GM10266 (cell line): ENCODE results near the gene ETS1.

Source experiments
- DNase-seq: peaks from one replicate; pipeline ENCODE4 v3.0.0; 2012; ENCODE audit errors: extremely low spot score
- CTCF ChIP-seq: IDR thresholded peaks from 2 replicates; pipeline ENCODE4 v1.5.1; 2012; ENCODE audit warnings: mild to moderate bottlenecking, low read depth; ENCODE audit not compliant: control insufficient read depth, insufficient read depth; ENCODE audit errors: missing control alignments

The ETS1 gene

GRCh38 chr11:128468111-128468510 lies 119.2 kb downstream of the ETS1 start:
- no peak for TF ChIP-seq CTCF
- no peak for DNase-seq

GRCh38 chr11:128467610-128468041 lies 119.7 kb downstream of the ETS1 start:
- DNase-seq: no peak
- TF ChIP-seq CTCF: no peak

GRCh38 chr11:128467041-128467440 lies 120.3 kb downstream of the ETS1 start:
- TF ChIP-seq CTCF: no peak
- no peak for DNase-seq

- no peak for DNase-seq
- no peak for TF ChIP-seq CTCF
These were observed 121.2 kb downstream of the ETS1 start for GRCh38 chr11:128465946-128466705.

GRCh38 chr11:128465531-128465930 lies 121.8 kb downstream of the ETS1 start:
- no peak for TF ChIP-seq CTCF
- DNase-seq: no peak

- no peak for DNase-seq
These were observed 122.4 kb downstream of the ETS1 start for GRCh38 chr11:128464878-128465450.

More at GRCh38 chr11:128464878-128465450, 122.4 kb downstream of the ETS1 start:
- TF ChIP-seq CTCF: no peak
